ENCODE results near the gene ARPP19. TPM values are rescaled to one million over a fixed set of nuclear protein-coding genes. Genes with fewer than 3 reads are reported as not detected.

Gene ARPP19
- total RNA-seq, 1 donor from 2014 or later, result 71.7 TPM

DNA sequence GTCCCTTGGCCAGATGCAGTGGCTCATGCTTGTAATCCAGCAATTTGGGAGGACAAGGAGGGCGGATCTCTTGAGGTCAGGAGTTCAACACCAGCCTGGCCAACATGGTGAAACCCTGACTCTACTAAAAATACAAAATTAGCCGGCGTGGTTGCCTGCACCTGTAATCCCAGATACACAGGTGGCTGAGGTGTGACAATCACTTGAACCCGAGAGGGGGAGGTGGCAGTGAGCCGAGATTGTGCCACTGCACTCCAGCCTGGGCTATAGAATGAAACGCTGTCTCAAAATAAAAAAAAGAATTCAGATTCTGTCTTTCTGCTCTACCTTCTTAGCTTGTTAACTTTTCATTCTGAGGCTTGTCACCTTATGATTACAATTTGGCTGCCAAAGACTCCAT lies 62.3 kb downstream of the ARPP19 start:
- Histone ChIP-seq H3K27ac (no peak overlapping the region), H3K4me1 (no peaks in the 10 kb centered on the region), H3K27me3 (no peaks in the 10 kb centered on the region), H3K4me3 (no peak overlapping the region), H3K9me3 (no peaks in the 10 kb centered on the region), H3K36me3 (no peaks in the 10 kb centered on the region)
- intact Hi-C loops (cut with DNase I), result no loop called here
- TF ChIP-seq CTCF (IDR thresholded peaks at IDR 0.05), result no peak
- DNase-seq (ENCODE audit: low spot score in 2 of 2), result no peak

GRCh38 chr15:52505151-52505550 lies 63.7 kb downstream of the ARPP19 start:
- TF ChIP-seq CTCF (IDR thresholded peaks at IDR 0.05), result no peak
- H3K4me3 ChIP-seq, result no peak overlapping the region
- no peaks in the 10 kb centered on the region for H3K4me1 ChIP-seq
- H3K27me3 ChIP-seq, result no peaks in the 10 kb centered on the region
- H3K27ac ChIP-seq, result no peak overlapping the region
- no peaks in the 10 kb centered on the region for H3K9me3 ChIP-seq
- intact Hi-C loops (cut with DNase I), result no loop called here
- no peak for DNase-seq (ENCODE audit: low spot score in 2 of 2)
- H3K36me3 ChIP-seq, result no peaks in the 10 kb centered on the region

GRCh38 chr15:52503788-52504496 lies 64.9 kb downstream of the ARPP19 start:
- Histone ChIP-seq H3K4me3 (no peak overlapping the region), H3K9me3 (no peaks in the 10 kb centered on the region), H3K27me3 (no peaks in the 10 kb centered on the region), H3K27ac (no peak overlapping the region), H3K4me1 (no peaks in the 10 kb centered on the region), H3K36me3 (no peaks in the 10 kb centered on the region)
- TF ChIP-seq CTCF (IDR thresholded peaks at IDR 0.05), result no peak
- intact Hi-C loops (cut with DNase I), result no loop called here
- DNase-seq (ENCODE audit: low spot score in 2 of 2), result no peak

- intact Hi-C loops (cut with DNase I), result no loop called here
- H3K4me3 ChIP-seq, result no peak overlapping the region
- no peaks in the 10 kb centered on the region for H3K9me3 ChIP-seq
- H3K4me1 ChIP-seq, result no peaks in the 10 kb centered on the region
- no peak for TF ChIP-seq CTCF (IDR thresholded peaks at IDR 0.05)
- H3K36me3 ChIP-seq, result no peaks in the 10 kb centered on the region
- no peaks in the 10 kb centered on the region for H3K27me3 ChIP-seq
- DNase-seq (ENCODE audit: low spot score in 2 of 2), result no peak
- no peak overlapping the region for H3K27ac ChIP-seq
Measured at GRCh38 chr15:52502608-52503007, 66.2 kb downstream of the ARPP19 start.

DNA sequence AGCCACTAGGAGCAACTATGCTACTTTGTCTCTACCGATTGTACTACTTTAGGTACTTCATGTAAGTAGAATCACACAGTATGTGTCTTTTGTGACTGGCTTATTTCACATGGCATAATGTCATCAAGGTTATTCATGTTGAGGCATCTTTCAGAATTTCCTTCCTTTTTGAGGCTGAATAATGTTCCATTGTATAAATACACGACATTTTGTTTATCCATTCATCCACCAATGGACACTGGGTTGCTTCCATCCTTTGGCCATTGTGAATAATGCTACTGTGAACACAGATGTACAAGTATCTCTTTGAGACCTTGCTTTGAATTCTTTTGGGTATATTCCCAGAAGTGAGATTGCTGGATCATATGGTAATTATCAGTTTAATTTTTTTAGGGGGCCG lies 69.3 kb downstream of the ARPP19 start:
- intact Hi-C loops (cut with DNase I), result no loop called here
- Histone ChIP-seq H3K9me3 (no peaks in the 10 kb centered on the region), H3K36me3 (no peaks in the 10 kb centered on the region), H3K27me3 (no peaks in the 10 kb centered on the region), H3K4me1 (no peaks in the 10 kb centered on the region), H3K27ac (no peak overlapping the region), H3K4me3 (no peak overlapping the region)
- TF ChIP-seq CTCF (IDR thresholded peaks at IDR 0.05), result no peak
- no peak for DNase-seq (ENCODE audit: low spot score in 2 of 2)

DNA sequence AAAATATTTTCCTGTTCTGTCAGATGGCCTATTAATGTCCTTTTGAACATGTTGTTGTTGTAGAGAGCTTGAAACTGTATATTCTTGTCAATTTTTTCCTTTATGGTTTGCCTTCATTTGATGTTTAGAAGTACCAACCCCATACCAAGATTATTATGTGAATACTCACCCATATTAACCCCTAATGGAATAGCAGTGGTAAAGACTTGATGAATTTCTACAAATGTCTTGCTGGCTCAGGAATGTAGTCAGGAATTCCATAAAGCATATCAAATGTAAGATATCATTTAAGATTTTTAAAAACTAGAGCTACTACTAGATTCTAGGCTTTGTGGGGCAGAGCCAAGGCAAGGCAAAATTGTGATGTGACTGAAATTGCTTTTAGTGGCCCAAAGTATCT lies 70.1 kb downstream of the ARPP19 start:
- no peak overlapping the region for H3K27ac ChIP-seq
- no peaks in the 10 kb centered on the region for H3K4me1 ChIP-seq
- H3K4me3 ChIP-seq, result no peak overlapping the region
- no peaks in the 10 kb centered on the region for H3K9me3 ChIP-seq
- no peaks in the 10 kb centered on the region for H3K36me3 ChIP-seq
- intact Hi-C loops (cut with DNase I), result no loop called here
- no peaks in the 10 kb centered on the region for H3K27me3 ChIP-seq
- no peak for TF ChIP-seq CTCF (IDR thresholded peaks at IDR 0.05)
- DNase-seq (ENCODE audit: low spot score in 2 of 2), result no peak
